Measurements from ENCODE around the gene BCORL1. TPM values are rescaled to one million over a fixed set of nuclear protein-coding genes. Genes with fewer than 3 reads are reported as not detected.

BCORL1 gene
- total RNA-seq, 4 donors from 2014 or later: 5.9 to 11.0 (median 7.9) TPM

DNA sequence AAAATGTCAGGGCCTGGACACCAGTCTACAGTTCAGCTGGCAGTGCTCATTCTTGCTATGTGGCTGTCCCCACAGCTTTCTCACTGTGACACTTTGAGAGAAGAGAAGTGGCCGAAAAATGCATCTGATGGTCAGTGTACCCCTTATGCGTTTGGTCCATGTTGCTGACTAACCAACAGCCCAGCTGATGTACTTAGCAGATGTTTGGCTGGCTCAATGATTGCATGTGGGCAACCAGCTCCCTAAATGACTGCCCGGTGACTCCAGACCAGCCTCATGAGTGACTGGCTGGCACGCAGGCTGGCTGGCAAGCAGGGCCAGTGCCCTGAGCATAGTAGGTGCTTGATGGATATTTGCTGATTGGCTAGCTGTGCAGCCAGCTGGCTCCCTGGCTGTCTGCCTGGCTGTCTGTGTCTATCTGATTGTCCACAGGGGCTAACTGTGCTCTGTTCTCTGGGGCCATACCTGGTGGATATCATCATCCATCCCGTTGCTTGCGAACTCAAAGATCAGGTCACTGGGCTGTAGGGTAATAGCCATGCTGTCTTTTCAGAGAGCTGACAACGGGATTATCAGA, 98.4 kb downstream of the BCORL1 start:
- no peak for TF ChIP-seq POLR2AphosphoS5 (IDR thresholded peaks at IDR 0.05)
- no peak for TF ChIP-seq POLR2A (IDR thresholded peaks at IDR 0.05)
- TF ChIP-seq, protein P1, sequence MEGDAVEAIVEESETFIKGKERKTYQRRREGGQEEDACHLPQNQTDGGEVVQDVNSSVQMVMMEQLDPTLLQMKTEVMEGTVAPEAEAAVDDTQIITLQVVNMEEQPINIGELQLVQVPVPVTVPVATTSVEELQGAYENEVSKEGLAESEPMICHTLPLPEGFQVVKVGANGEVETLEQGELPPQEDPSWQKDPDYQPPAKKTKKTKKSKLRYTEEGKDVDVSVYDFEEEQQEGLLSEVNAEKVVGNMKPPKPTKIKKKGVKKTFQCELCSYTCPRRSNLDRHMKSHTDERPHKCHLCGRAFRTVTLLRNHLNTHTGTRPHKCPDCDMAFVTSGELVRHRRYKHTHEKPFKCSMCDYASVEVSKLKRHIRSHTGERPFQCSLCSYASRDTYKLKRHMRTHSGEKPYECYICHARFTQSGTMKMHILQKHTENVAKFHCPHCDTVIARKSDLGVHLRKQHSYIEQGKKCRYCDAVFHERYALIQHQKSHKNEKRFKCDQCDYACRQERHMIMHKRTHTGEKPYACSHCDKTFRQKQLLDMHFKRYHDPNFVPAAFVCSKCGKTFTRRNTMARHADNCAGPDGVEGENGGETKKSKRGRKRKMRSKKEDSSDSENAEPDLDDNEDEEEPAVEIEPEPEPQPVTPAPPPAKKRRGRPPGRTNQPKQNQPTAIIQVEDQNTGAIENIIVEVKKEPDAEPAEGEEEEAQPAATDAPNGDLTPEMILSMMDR (IDR thresholded peaks at IDR 0.05): no peak
- TF ChIP-seq EP300 (IDR thresholded peaks at IDR 0.05): no peak
- Histone ChIP-seq H3K4me1 (peaks cover 41% of the 10 kb centered on the region), H3K36me3 (no peaks in the 10 kb centered on the region), H3K27me3 (no peaks in the 10 kb centered on the region), H3K4me3 (no peak overlapping the region), H3K27ac (no peak overlapping the region), H3K9me3 (no peaks in the 10 kb centered on the region)
- DNase-seq (ENCODE audit: low spot score in 2 of 2): no peak
- WGBS: 76% methylated on average over 4 of the region's 7 CpGs

GRCh38 chrX:130081421-130082045, 99.1 kb downstream of the BCORL1 start:
- no peaks in the 10 kb centered on the region for H3K36me3 ChIP-seq
- no peaks in the 10 kb centered on the region for H3K9me3 ChIP-seq
- no peaks in the 10 kb centered on the region for H3K27me3 ChIP-seq
- 35% methylated on average over 12 of the region's 12 CpGs for WGBS
- H3K27ac ChIP-seq: peak overlapping the region; percentile 68
- DNase-seq (ENCODE audit: low spot score in 2 of 2): no peak
- no peak for TF ChIP-seq POLR2AphosphoS5 (IDR thresholded peaks at IDR 0.05)
- peaks cover 45% of the 10 kb centered on the region for H3K4me1 ChIP-seq
- H3K4me3 ChIP-seq: no peak overlapping the region

GRCh38 chrX:130082244-130083106, 100.0 kb downstream of the BCORL1 start:
- Histone ChIP-seq H3K27ac (peak overlapping the region; percentile 68), H3K36me3 (no peaks in the 10 kb centered on the region), H3K4me3 (peak overlapping the region; percentile 16), H3K4me1 (peaks cover 51% of the 10 kb centered on the region), H3K9me3 (no peaks in the 10 kb centered on the region), H3K27me3 (no peaks in the 10 kb centered on the region)
- TF ChIP-seq POLR2AphosphoS5 (IDR thresholded peaks at IDR 0.05): no peak
- no peak for TF ChIP-seq POLR2A (IDR thresholded peaks at IDR 0.05)
- TF ChIP-seq EP300 (IDR thresholded peaks at IDR 0.05): no peak
- TF ChIP-seq, protein P1 (IDR thresholded peaks at IDR 0.05): no peak
- peak in 1 of 2 donors; percentile 75 for DNase-seq (ENCODE audit: low spot score in 2 of 2)
- WGBS: 48% methylated on average over 22 of the region's 28 CpGs

- Histone ChIP-seq H3K4me3 (no peak overlapping the region), H3K36me3 (no peaks in the 10 kb centered on the region), H3K27ac (peak overlapping the region; percentile 68), H3K9me3 (no peaks in the 10 kb centered on the region), H3K27me3 (no peaks in the 10 kb centered on the region), H3K4me1 (peaks cover 51% of the 10 kb centered on the region)
- DNase-seq (ENCODE audit: low spot score in 2 of 2): no peak
- 28% methylated on average over 4 of the region's 7 CpGs for WGBS
- TF ChIP-seq POLR2AphosphoS5 (IDR thresholded peaks at IDR 0.05): no peak
- TF ChIP-seq, protein P1 (IDR thresholded peaks at IDR 0.05): no peak
- no peak for TF ChIP-seq EP300 (IDR thresholded peaks at IDR 0.05)
- TF ChIP-seq POLR2A (IDR thresholded peaks at IDR 0.05): no peak
Measured at GRCh38 chrX:130083107-130083490, 100.7 kb downstream of the BCORL1 start.

DNA sequence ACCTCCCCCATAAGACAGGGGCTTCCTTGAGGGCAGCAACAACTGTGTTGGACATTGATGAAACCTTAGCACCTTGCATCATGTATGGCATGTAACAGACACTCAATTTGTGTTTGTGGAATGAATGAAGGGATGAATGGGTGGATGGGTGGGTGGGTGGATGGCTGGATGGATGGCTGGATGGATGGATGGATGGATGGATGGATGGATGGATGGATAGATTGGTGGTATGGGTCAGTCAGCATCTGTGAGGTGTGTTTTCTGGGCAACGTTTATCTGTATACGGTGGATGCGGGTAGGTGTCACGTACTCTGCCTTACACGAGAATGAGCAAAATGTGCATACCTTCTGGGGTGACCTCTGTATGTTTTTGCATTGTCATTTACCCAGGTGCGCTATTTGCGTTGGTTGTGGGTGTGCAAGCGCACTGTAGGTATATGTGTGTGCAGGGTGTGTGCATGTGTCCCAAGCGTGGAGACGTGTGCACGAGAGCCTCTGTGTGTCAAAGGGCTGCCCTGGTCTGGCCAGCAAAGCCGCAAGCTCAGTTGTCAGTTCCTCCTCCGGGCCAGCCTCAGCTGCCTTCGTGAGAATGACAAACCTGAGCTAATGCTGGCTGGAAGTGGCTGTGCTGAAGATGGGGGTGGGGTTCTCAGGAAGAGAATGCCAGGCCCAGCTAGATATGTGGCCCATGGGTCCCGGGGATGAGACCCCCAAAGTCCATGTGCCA, 101.4 kb downstream of the BCORL1 start:
- Histone ChIP-seq H3K4me3 (no peak overlapping the region), H3K27me3 (no peaks in the 10 kb centered on the region), H3K36me3 (no peaks in the 10 kb centered on the region), H3K9me3 (no peaks in the 10 kb centered on the region), H3K27ac (no peak overlapping the region), H3K4me1 (peaks cover 51% of the 10 kb centered on the region)
- no peak for DNase-seq (ENCODE audit: low spot score in 2 of 2)
- TF ChIP-seq, protein P1 (IDR thresholded peaks at IDR 0.05): no peak
- TF ChIP-seq POLR2AphosphoS5 (IDR thresholded peaks at IDR 0.05) (no peak), POLR2A (IDR thresholded peaks at IDR 0.05) (no peak), EP300 (IDR thresholded peaks at IDR 0.05) (no peak)
- 86% methylated on average over 14 of the region's 15 CpGs for WGBS
